GM23338 (cell line): Measurements from ENCODE around the gene SIRPG. TPM values are rescaled to one million over a fixed set of nuclear protein-coding genes. Genes with fewer than 3 reads are reported as not detected.

ENCODE experiments used
- CREB1 ChIP-seq: fragments of 250-450 bp; sonication (Bioruptor Pico); IDR thresholded peaks from 2 replicates; pipeline ENCODE4 v1.5.0; 2020; ENCODE audit warnings: low read depth, mild to moderate bottlenecking, moderate library complexity
- ETS1 ChIP-seq: IDR thresholded peaks from 2 replicates; pipeline ENCODE4 v1.6.1; 2016; ENCODE audit warnings: antibody characterized with exemption
- EZH2 ChIP-seq: fragments of 200-600 bp; sonication (generic); IDR thresholded peaks from one replicate; pipeline ENCODE4 v1.8.0; 2017; ENCODE audit warnings: antibody characterized with exemption, mild to moderate bottlenecking, low read depth; ENCODE audit not compliant: unreplicated experiment
- EZH2phosphoT487 ChIP-seq: fragments of 200-600 bp; sonication (generic); IDR thresholded peaks from one replicate; pipeline ENCODE4 v1.8.1; 2018; ENCODE audit warnings: antibody characterized with exemption; ENCODE audit not compliant: unreplicated experiment
- NANOG ChIP-seq: IDR thresholded peaks from 2 replicates; pipeline ENCODE4 v1.6.1; 2016; ENCODE audit warnings: antibody characterized with exemption, borderline replicate concordance
- REST ChIP-seq: IDR thresholded peaks from one replicate; pipeline ENCODE4 v1.6.1; 2018; ENCODE audit warnings: antibody characterized with exemption; ENCODE audit not compliant: unreplicated experiment
- ZNF331 ChIP-seq: fragments of 250-450 bp; sonication (Bioruptor Pico); IDR thresholded peaks from 2 replicates; pipeline ENCODE4 v1.5.0; 2020; ENCODE audit warnings: low read depth, mild to moderate bottlenecking, moderate library complexity
- ZNF462 ChIP-seq: fragments of 250-450 bp; sonication (Bioruptor Pico); IDR thresholded peaks from 2 replicates; pipeline ENCODE4 v1.5.0; 2020; ENCODE audit warnings: mild to moderate bottlenecking, moderate library complexity
- polyA plus RNA-seq: library from polyadenylated mRNA; unstranded; fragments of >200 nt; fragmentation: Nextera tagmentation; extraction: Ambion mirVana; gene quantifications from 2 replicates; pipeline ENCODE4 v1.2.1, GENCODE V29; 2016
- total RNA-seq: library from RNA; depleted of rRNA; stranded (reverse); fragments of >200 nt; shearing (Covaris generic); gene quantifications from 2 replicates; pipeline ENCODE4 v1.2.3, GENCODE V29; 2014

SIRPG gene
- total and polyA plus RNA-seq, 2 experiments from 2014 or later: not detected

GRCh38 chr20:1633535-1633934, 24.0 kb downstream of the SIRPG start (continued):
- TF ChIP-seq ZNF462 (CRISPR knock-in tag): no peak
- no peak for TF ChIP-seq EZH2
- no peak for TF ChIP-seq CREB1
- no peak for TF ChIP-seq REST
- TF ChIP-seq EZH2phosphoT487: no peak
- no peak for TF ChIP-seq ETS1
- no peak for TF ChIP-seq NANOG
- TF ChIP-seq ZNF331 (CRISPR knock-in tag): no peak
